Activated B cell treated with CpG ODN at 0.5 μM for 24 hours (primary cell): ENCODE data around the gene TFCP2L1. TPM values are rescaled to one million over a fixed set of nuclear protein-coding genes. Genes with fewer than 3 reads are reported as not detected.

Experiments
- ATAC-seq: fragments of 200-7000 bp; cut with Tn5 transposase; one replicate; pipeline ENCODE4 v1.10.0; 2021; ENCODE audit warnings: low read depth, mild to moderate bottlenecking, moderate library complexity
- CTCF ChIA-PET: fragments of 350-600 bp; sonication (Branson Sonifier 250); formaldehyde crosslinking; loops from one replicate; lab custom pipeline; 2021; ENCODE audit warnings: antibody characterized with exemption; lab: Charles Lee
- POLR2A ChIA-PET: fragments of 350-600 bp; sonication (Branson Sonifier 250); formaldehyde crosslinking; loops from one replicate; lab custom pipeline; 2021; ENCODE audit warnings: antibody characterized with exemption; lab: Charles Lee
- DNase-seq: peaks from one replicate; pipeline ENCODE4 v3.0.0; 2022
- H3K27ac Mint-ChIP-seq: one replicate; pipeline ENCODE4 v1.8.0; 2020; ENCODE audit warnings: mixed read lengths
- H3K27me3 Mint-ChIP-seq: one replicate; pipeline ENCODE4 v1.8.0; 2021; ENCODE audit warnings: mixed read lengths
- H3K36me3 Mint-ChIP-seq: one replicate; pipeline ENCODE4 v1.8.0; 2021; ENCODE audit warnings: low read depth, mixed read lengths
- H3K4me1 Mint-ChIP-seq: one replicate; pipeline ENCODE4 v1.8.0; 2021; ENCODE audit warnings: mixed read lengths
- H3K4me3 Mint-ChIP-seq: one replicate; pipeline ENCODE4 v1.8.0; 2020; ENCODE audit warnings: mild to moderate bottlenecking, mixed read lengths
- H3K9me3 Mint-ChIP-seq: one replicate; pipeline ENCODE4 v1.8.0; 2020; ENCODE audit warnings: mixed read lengths
- intact Hi-C: fragments of 100-400 bp; cut with micrococcal nuclease; formaldehyde crosslinking; loops from one replicate; pipeline ENCODE4 v1.15.1; 2024
- total RNA-seq: library from RNA; stranded (reverse); gene quantifications from 2 replicates; pipeline ENCODE4 v1.2.3, GENCODE V29; 2022
- TF ChIP-seq, protein P1 (sequence below): fragments of 200-600 bp; IDR thresholded peaks from one replicate; pipeline ENCODE4 v1.8.0; 2022; ENCODE audit warnings: antibody characterized with exemption, mild to moderate bottlenecking

TFCP2L1 gene
- total RNA-seq, 1 donor from 2014 or later: 0.13 TPM

- POLR2A ChIA-PET: no interaction called here
- CTCF ChIA-PET: no interaction called here
- no peak for ATAC-seq
- no peaks in the 10 kb centered on the region for H3K4me1 Mint-ChIP-seq
- intact Hi-C loops: no loop called here
- no peaks in the 10 kb centered on the region for H3K9me3 Mint-ChIP-seq
- H3K4me3 Mint-ChIP-seq: no peak overlapping the region
- H3K27ac Mint-ChIP-seq: no peak overlapping the region
- no peak for DNase-seq
- H3K36me3 Mint-ChIP-seq: no peaks in the 10 kb centered on the region
- peaks cover 8% of the 10 kb centered on the region for H3K27me3 Mint-ChIP-seq
- TF ChIP-seq, protein P1, sequence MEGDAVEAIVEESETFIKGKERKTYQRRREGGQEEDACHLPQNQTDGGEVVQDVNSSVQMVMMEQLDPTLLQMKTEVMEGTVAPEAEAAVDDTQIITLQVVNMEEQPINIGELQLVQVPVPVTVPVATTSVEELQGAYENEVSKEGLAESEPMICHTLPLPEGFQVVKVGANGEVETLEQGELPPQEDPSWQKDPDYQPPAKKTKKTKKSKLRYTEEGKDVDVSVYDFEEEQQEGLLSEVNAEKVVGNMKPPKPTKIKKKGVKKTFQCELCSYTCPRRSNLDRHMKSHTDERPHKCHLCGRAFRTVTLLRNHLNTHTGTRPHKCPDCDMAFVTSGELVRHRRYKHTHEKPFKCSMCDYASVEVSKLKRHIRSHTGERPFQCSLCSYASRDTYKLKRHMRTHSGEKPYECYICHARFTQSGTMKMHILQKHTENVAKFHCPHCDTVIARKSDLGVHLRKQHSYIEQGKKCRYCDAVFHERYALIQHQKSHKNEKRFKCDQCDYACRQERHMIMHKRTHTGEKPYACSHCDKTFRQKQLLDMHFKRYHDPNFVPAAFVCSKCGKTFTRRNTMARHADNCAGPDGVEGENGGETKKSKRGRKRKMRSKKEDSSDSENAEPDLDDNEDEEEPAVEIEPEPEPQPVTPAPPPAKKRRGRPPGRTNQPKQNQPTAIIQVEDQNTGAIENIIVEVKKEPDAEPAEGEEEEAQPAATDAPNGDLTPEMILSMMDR: no peak
These were observed 28.1 kb downstream of the TFCP2L1 start for GRCh38 chr2:121256720-121257479.

DNA sequence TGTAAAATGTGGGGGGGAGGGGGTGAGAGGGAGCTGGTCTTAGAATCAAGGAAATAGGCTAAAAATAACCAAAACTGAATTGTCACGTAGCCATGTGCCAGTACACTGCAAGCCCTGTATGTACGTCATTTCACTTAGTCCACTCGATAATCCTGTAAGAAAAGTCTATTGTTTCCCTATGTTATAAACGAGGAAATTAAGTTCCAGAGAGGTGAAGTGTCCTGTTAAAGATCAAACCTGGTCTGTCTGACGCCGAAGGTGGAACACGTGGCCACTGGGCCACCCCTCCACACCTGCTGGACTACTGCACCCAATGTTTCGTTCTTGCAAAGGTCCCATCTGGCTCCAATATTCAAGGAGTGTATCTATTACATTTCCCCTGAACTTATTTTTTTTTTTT lies 29.6 kb downstream of the TFCP2L1 start:
- H3K36me3 Mint-ChIP-seq: no peaks in the 10 kb centered on the region
- TF ChIP-seq, protein P1: no peak
- H3K27me3 Mint-ChIP-seq: peaks cover 8% of the 10 kb centered on the region
- ChIA-PET CTCF (no interaction called here), POLR2A (no interaction called here)
- H3K4me3 Mint-ChIP-seq: no peak overlapping the region
- no peak overlapping the region for H3K27ac Mint-ChIP-seq
- ATAC-seq (no peak), DNase-seq (no peak)
- H3K4me1 Mint-ChIP-seq: no peaks in the 10 kb centered on the region
- H3K9me3 Mint-ChIP-seq: no peaks in the 10 kb centered on the region
- intact Hi-C loops: no loop called here

DNA sequence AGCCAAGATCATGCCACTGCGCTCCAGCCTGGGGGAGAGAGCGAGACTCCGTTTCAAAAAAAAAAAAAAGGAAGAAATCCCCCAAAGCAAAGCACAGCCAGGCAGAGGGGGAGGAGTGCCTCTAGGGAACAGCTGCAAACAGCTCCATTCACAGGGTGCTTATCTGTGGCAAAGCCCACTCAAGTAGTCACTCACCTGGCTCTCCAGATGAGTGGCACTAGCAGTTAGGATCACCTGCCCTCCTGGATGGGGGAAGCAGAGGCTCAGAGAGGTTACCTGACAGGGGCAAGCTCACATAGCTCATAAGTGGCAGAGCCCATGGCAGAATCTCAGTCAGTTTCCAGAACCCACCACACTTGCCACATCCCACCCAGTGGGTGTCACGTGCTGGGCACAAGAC lies 30.3 kb downstream of the TFCP2L1 start:
- Mint-ChIP-seq H3K4me1 (no peaks in the 10 kb centered on the region), H3K4me3 (no peak overlapping the region), H3K36me3 (no peaks in the 10 kb centered on the region), H3K27ac (no peak overlapping the region), H3K27me3 (peaks cover 8% of the 10 kb centered on the region), H3K9me3 (no peaks in the 10 kb centered on the region)
- ChIA-PET CTCF (no interaction called here), POLR2A (no interaction called here)
- TF ChIP-seq, protein P1: no peak
- DNase-seq: no peak
- intact Hi-C loops: no loop called here
- no peak for ATAC-seq

GRCh38 chr2:121253674-121254240 lies 31.2 kb downstream of the TFCP2L1 start:
- H3K9me3 Mint-ChIP-seq: no peaks in the 10 kb centered on the region
- H3K4me1 Mint-ChIP-seq: no peaks in the 10 kb centered on the region
- ChIA-PET CTCF (no interaction called here), POLR2A (no interaction called here)
- intact Hi-C loops: no loop called here
- TF ChIP-seq, protein P1: no peak
- DNase-seq: no peak
- no peak overlapping the region for H3K27ac Mint-ChIP-seq
- no peak for ATAC-seq
- H3K27me3 Mint-ChIP-seq: peaks cover 8% of the 10 kb centered on the region
- no peak overlapping the region for H3K4me3 Mint-ChIP-seq
- H3K36me3 Mint-ChIP-seq: no peaks in the 10 kb centered on the region

DNA sequence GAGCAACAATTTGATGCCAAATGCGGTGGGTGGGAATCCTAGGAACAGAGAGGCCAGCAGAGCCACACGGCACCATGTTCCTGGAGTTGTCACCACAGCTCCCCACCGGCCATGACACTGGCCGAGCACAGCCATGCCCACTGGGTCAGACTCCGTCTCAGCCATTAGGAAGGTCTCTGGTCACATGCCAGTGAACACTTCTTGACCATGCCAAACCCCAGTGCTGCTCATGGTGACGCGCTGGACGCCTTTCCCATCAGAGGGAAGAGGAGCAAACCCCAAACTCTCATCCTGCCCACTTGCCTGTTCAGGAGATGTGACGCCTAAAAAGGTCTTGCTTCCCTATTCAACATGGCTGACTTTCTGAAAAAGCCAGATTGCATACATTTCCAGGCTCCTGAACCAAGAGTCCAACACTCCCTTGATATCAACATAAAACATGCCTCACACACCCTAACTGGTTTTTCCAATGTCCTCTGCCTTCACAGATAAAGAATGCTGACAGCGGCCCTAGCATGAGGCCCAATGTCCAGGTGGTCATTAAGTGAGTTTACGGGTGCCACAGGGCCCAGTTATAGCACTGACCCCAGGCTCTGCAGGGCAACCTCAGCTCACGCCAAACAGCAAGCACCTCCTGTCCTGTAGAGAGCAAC lies 31.9 kb downstream of the TFCP2L1 start:
- intact Hi-C loops: no loop called here
- ATAC-seq: no peak
- TF ChIP-seq, protein P1: no peak
- ChIA-PET POLR2A (no interaction called here), CTCF (no interaction called here)
- H3K27ac Mint-ChIP-seq: no peak overlapping the region
- no peaks in the 10 kb centered on the region for H3K4me1 Mint-ChIP-seq
- no peaks in the 10 kb centered on the region for H3K9me3 Mint-ChIP-seq
- no peak overlapping the region for H3K4me3 Mint-ChIP-seq
- no peaks in the 10 kb centered on the region for H3K36me3 Mint-ChIP-seq
- peaks cover 8% of the 10 kb centered on the region for H3K27me3 Mint-ChIP-seq
- no peak for DNase-seq
